ENCODE data around the gene MORN1.

DNA sequence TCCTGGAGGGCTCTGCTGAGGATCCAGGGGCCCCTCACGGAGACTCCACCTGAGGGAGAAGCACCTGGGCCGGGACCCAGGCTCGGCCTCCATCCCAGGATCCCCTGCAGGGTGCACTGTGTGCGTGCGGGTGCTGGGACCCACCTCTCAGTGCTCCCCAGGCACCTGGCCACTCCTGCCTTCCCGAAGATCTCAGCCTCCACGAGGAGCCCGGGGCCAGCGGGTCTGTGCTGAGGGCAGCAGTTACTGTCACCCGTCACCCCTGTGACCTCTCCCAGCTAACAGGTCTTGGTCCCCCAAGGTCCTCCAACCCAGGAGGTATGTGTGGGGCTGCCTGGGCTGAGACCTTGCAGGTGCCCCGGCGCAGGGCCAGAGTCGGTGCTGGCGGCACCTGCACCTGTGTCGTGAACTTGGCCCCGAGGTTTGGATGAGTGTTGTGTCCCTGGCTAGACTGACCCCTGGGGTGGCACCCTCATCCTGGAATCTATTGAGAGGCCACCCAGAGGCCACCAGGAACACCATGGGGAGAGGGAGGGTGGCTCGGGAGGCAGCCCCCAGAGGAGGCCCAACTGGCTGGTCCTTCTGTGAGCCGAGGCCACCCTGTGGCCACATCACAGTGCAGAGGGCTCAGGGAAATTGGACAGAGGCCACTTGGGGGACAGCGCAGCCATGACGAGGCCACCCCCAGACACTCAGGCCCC is 17.7 kb downstream of the MORN1 start:
- TF ChIP-seq, protein P1, sequence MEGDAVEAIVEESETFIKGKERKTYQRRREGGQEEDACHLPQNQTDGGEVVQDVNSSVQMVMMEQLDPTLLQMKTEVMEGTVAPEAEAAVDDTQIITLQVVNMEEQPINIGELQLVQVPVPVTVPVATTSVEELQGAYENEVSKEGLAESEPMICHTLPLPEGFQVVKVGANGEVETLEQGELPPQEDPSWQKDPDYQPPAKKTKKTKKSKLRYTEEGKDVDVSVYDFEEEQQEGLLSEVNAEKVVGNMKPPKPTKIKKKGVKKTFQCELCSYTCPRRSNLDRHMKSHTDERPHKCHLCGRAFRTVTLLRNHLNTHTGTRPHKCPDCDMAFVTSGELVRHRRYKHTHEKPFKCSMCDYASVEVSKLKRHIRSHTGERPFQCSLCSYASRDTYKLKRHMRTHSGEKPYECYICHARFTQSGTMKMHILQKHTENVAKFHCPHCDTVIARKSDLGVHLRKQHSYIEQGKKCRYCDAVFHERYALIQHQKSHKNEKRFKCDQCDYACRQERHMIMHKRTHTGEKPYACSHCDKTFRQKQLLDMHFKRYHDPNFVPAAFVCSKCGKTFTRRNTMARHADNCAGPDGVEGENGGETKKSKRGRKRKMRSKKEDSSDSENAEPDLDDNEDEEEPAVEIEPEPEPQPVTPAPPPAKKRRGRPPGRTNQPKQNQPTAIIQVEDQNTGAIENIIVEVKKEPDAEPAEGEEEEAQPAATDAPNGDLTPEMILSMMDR (IDR thresholded peaks at IDR 0.05): no peak
- no peak for TF ChIP-seq POLR2AphosphoS5 (IDR thresholded peaks at IDR 0.05)

Data from esophagus muscularis mucosa (tissue), 3 donors.